Right lobe of liver (tissue), 4 donors: Measurements from ENCODE around the gene FNDC3B.

Experiments used
- CTCF ChIP-seq, 4 donors: fragments of 200-600 bp in 3 of 4; fragments of 450-650 bp in 1 of 4; IDR thresholded peaks; one replicate each; pipeline versions ENCODE4 v1.5.1 to v1.8.0; 2016 to 2022; ENCODE audit warnings: antibody characterized with exemption in 4 of 4, mild to moderate bottlenecking in 2 of 4
- POLR2A ChIP-seq: fragments of 450-650 bp; IDR thresholded peaks from one replicate; pipeline ENCODE4 v1.6.1; 2017; ENCODE audit warnings: antibody characterized with exemption, mild to moderate bottlenecking
- donor health status: DM: no; HTN: no; CAD: no.
- donor health status: DM: no; HTN: no; CAD: no.
- donor health status: DM: no; HTN: yes; CAD: no.

GRCh38 chr3:172437713-172438112, 398.3 kb downstream of the FNDC3B start:
- no peak for TF ChIP-seq CTCF (IDR thresholded peaks at IDR 0.05)
- no peak for TF ChIP-seq POLR2A
